Kidney (tissue), 14 donors: ENCODE data around the gene SLC4A11. TPM values are rescaled to one million over a fixed set of nuclear protein-coding genes. Genes with fewer than 3 reads are reported as not detected.

Experiments
- DNase-seq, 5 donors: peaks; one replicate each; pipeline ENCODE4 v3.0.0-alpha.2; 2013 to 2020
- FAIRE-seq: peaks from 2 replicates; lab custom pipeline; 2012; peaks lifted over from hg19 to GRCh38; lab: Jason Lieb, UNC
- H3K27ac ChIP-seq, 2 donors: one replicate each; pipeline ENCODE4 v1.7.0; 2013; ENCODE audit warnings: low read depth in 2 of 2, low read length in 2 of 2, inconsistent platforms in 1 of 2
- H3K27me3 ChIP-seq: one replicate; pipeline ENCODE4 v1.7.1; 2013; ENCODE audit warnings: low read length, inconsistent platforms; ENCODE audit not compliant: control insufficient read depth, insufficient read depth
- H3K36me3 ChIP-seq, 3 donors: one replicate each; pipeline versions ENCODE4 v1.7.0 to v1.7.1; 2013; ENCODE audit warnings: low read length in 3 of 3, control low read depth in 1 of 3, inconsistent platforms in 1 of 3; ENCODE audit not compliant: insufficient read depth in 3 of 3, control insufficient read depth in 2 of 3
- H3K4me1 ChIP-seq, 3 donors: one replicate each; pipeline versions ENCODE4 v1.7.0 to v1.7.1; 2013; ENCODE audit warnings: low read length in 3 of 3, inconsistent platforms in 1 of 3, low read depth in 1 of 3; ENCODE audit not compliant: control insufficient read depth in 2 of 3, insufficient read depth in 2 of 3
- H3K4me3 ChIP-seq, 3 donors: one replicate each; pipeline versions ENCODE4 v1.7.0 to v1.8.1; 2013; ENCODE audit warnings: low read length in 3 of 3, control low read depth in 1 of 3, inconsistent platforms in 1 of 3
- H3K9ac ChIP-seq, 3 donors: one replicate each; pipeline versions ENCODE4 v1.7.0 to v1.7.1; 2013; ENCODE audit warnings: low read length in 3 of 3, control low read depth in 1 of 3, inconsistent platforms in 1 of 3
- H3K9me3 ChIP-seq, 3 donors: one replicate each; pipeline versions ENCODE4 v1.7.0 to v1.7.1; 2013; ENCODE audit warnings: low read length in 3 of 3, control low read depth in 1 of 3, inconsistent platforms in 1 of 3; ENCODE audit not compliant: control insufficient read depth in 2 of 3, insufficient read depth in 1 of 3
- CTCF ChIP-seq: IDR thresholded peaks from 3 replicates; pipeline ENCODE4 v1.5.1; 2012; ENCODE audit warnings: mild to moderate bottlenecking, moderate library complexity, borderline replicate concordance; ENCODE audit not compliant: insufficient read depth; ENCODE audit errors: extremely low read depth
- intact Hi-C: fragments of 100-400 bp; cut with DNase I; formaldehyde crosslinking; loops from one replicate; pipeline ENCODE4 v1.11.1; 2022
- polyA plus RNA-seq: library from polyadenylated mRNA; stranded (reverse); fragments of 350-450 nt; fragmentation: Illumina TruSeq; extraction: RNeasy Lipid Tissue Mini Kit (QIAGEN cat#74804); gene quantifications from one replicate; pipeline ENCODE4 v1.2.3, GENCODE V29; 2014; ENCODE audit warnings: low read depth, low replicate concordance; ENCODE audit not compliant: insufficient read depth
- total RNA-seq: library from RNA; stranded (reverse); fragmentation: NEBNext Ultra II Directional; extraction: Animal tissue kit (Norgen Biotek cat#: 25700); gene quantifications from one replicate; pipeline ENCODE4 v1.2.1, GENCODE V29; 2021
- donor health status: control.
- donor health status: control.
- donor health status: control.
- donor health status: control.
- donor health status: control.
- donor health status: DM: yes; HTN: yes; CAD: no.
- donor health status: Normal renal cell carcinoma (clear cell type).

Gene SLC4A11
- total and polyA plus RNA-seq, 2 donors from 2014 or later: 7.6 to 14.8 TPM

GRCh38 chr20:3276680-3277015 lies 37.7 kb upstream of the SLC4A11 start:
- TF ChIP-seq CTCF: no peak
- Histone ChIP-seq H3K4me3 (no peak overlapping the region), H3K9me3 (no peaks in the 10 kb centered on the region), H3K27me3 (no peaks in the 10 kb centered on the region), H3K27ac (no peak overlapping the region), H3K36me3 (peaks cover 7 to 49% (median 36%) of the 10 kb centered on the region in 3 donors), H3K9ac (no peak overlapping the region), H3K4me1 (no peaks in the 10 kb centered on the region)
- intact Hi-C loops: no loop called here
- DNase-seq: peak in 1 of 5 donors; percentile 27
- FAIRE-seq: no peak

- no peaks in the 10 kb centered on the region for H3K9me3 ChIP-seq
- intact Hi-C loops: no loop called here
- no peak overlapping the region for H3K4me3 ChIP-seq
- H3K9ac ChIP-seq: no peak overlapping the region
- H3K36me3 ChIP-seq: peaks cover 4 to 45% (median 33%) of the 10 kb centered on the region in 3 donors
- TF ChIP-seq CTCF: no peak
- DNase-seq (no peak), FAIRE-seq (no peak)
- no peaks in the 10 kb centered on the region for H3K27me3 ChIP-seq
- H3K27ac ChIP-seq: no peak overlapping the region
- H3K4me1 ChIP-seq: no peaks in the 10 kb centered on the region
Observed at GRCh38 chr20:3275966-3276679, 37.1 kb upstream of the SLC4A11 start.

- H3K9me3 ChIP-seq: no peaks in the 10 kb centered on the region
- no peak for TF ChIP-seq CTCF
- H3K4me1 ChIP-seq: no peaks in the 10 kb centered on the region
- FAIRE-seq: no peak
- intact Hi-C loops: no loop called here
- no peak overlapping the region for H3K4me3 ChIP-seq
- no peak for DNase-seq
- peaks cover 4 to 47% (median 36%) of the 10 kb centered on the region in 3 donors for H3K36me3 ChIP-seq
- no peak overlapping the region for H3K27ac ChIP-seq
- no peak overlapping the region for H3K9ac ChIP-seq
- no peaks in the 10 kb centered on the region for H3K27me3 ChIP-seq
Observed at GRCh38 chr20:3275064-3275935, 36.3 kb upstream of the SLC4A11 start.
